HCT116 (cell line): Measurements from ENCODE around the gene CDH3. TPM values are rescaled to one million over a fixed set of nuclear protein-coding genes. Genes with fewer than 3 reads are reported as not detected.

Experiments
- ATAC-seq: fragments of 200-7000 bp; cut with Tn5 transposase; 2 replicates; pipeline ENCODE4 v1.9.1; 2020; ENCODE audit warnings: mild to moderate bottlenecking, moderate library complexity
- BruUV-seq: library from RNA; stranded (reverse); fragments of 400-500 nt; replicated peaks from 2 replicates; lab custom pipeline; 2021; lab: Mats Ljungman, UMichigan
- CTCF ChIA-PET: fragments of 300-600 bp; sonication (Branson Sonifier 250); formaldehyde crosslinking; loops from one replicate; lab custom pipeline; 2021; ENCODE audit warnings: antibody characterized with exemption; lab: Charles Lee
- POLR2A ChIA-PET: fragments of 300-600, 350-600 bp; sonication (Branson Sonifier 250); formaldehyde crosslinking; loops from one replicate; lab custom pipeline; 2021; ENCODE audit warnings: antibody characterized with exemption; lab: Charles Lee
- RAD21 ChIA-PET, 2 experiments: fragments of 300-600 bp; sonication (Branson Sonifier 250); formaldehyde crosslinking; loops; one replicate each; lab custom pipeline; 2023; ENCODE audit warnings: low total read pairs in 2 of 2; ENCODE audit not compliant: uncharacterized antibody in 2 of 2, unreplicated experiment in 2 of 2, low non-redundant PET in 1 of 2; lab: Charles Lee
- DNase-seq: peaks from one replicate; pipeline ENCODE4 v3.0.0-alpha.2; 2010; ENCODE audit warnings: low read depth, low spot score
- H2AFZ ChIP-seq: fragments of 200-600 bp; shearing (Covaris generic), sonication (generic); 2 replicates; pipeline ENCODE4 v1.6.1; 2017; ENCODE audit warnings: low read depth, mixed run types, mixed read lengths, antibody characterized with exemption, low read length; ENCODE audit not compliant: poor library complexity, severe bottlenecking
- H3K27ac ChIP-seq: 2 replicates; pipeline ENCODE4 v1.5.1; 2012; ENCODE audit warnings: low read depth, low read length
- H3K27me3 ChIP-seq: fragments of 200-600 bp; sonication (generic); 2 replicates; pipeline ENCODE4 v1.6.1; 2016; ENCODE audit warnings: mixed run types, low read length, mixed read lengths; ENCODE audit not compliant: insufficient read depth
- H3K36me3 ChIP-seq, 2 experiments: fragments of 200-500 bp in 1 of 2; fragments of 200-600 bp in 1 of 2; sonication (Bioruptor generic) in 1 of 2; sonication (generic) in 1 of 2; 2 replicates each; pipeline versions ENCODE4 v1.5.1 to v1.6.1; 2014 to 2016; ENCODE audit warnings: low read length in 2 of 2, inconsistent platforms in 1 of 2, mixed read lengths in 1 of 2, mixed run types in 1 of 2; ENCODE audit not compliant: insufficient read depth in 2 of 2, control insufficient read depth in 1 of 2
- H3K4me1 ChIP-seq, 2 experiments: fragments of 200-600 bp in 1 of 2; sonication (generic) in 1 of 2; 2 replicates each; pipeline versions ENCODE4 v1.5.1 to v1.6.1; 2012 to 2017; ENCODE audit warnings: low read length in 2 of 2, inconsistent platforms in 1 of 2, mild to moderate bottlenecking in 1 of 2, mixed read lengths in 1 of 2, mixed run types in 1 of 2, moderate library complexity in 1 of 2; ENCODE audit not compliant: insufficient read depth in 2 of 2, control insufficient read depth in 1 of 2
- H3K4me2 ChIP-seq: fragments of 200-600 bp; sonication (generic); 2 replicates; pipeline ENCODE4 v1.6.1; 2017; ENCODE audit warnings: mixed run types, low read length, mixed read lengths
- H3K4me3 ChIP-seq, 2 experiments: fragments of 200-600 bp in 1 of 2; sonication (generic) in 1 of 2; replicated peaks in 1 of 2; 2 replicates each; pipeline ENCODE4 v1.5.1; 2011 to 2016; ENCODE audit warnings: low read length in 2 of 2, control low read depth in 1 of 2, low read depth in 1 of 2, mild to moderate bottlenecking in 1 of 2, mixed read lengths in 1 of 2, mixed run types in 1 of 2
- H3K79me2 ChIP-seq: fragments of 200-600 bp; sonication (generic); 2 replicates; pipeline ENCODE4 v1.6.1; 2017; ENCODE audit warnings: mild to moderate bottlenecking, mixed run types, low read length, moderate library complexity, mixed read lengths; ENCODE audit not compliant: insufficient read depth
- H3K9ac ChIP-seq: fragments of 200-600 bp; sonication (generic); 2 replicates; pipeline ENCODE4 v1.6.1; 2016; ENCODE audit warnings: low read length, mixed read lengths
- H3K9me2 ChIP-seq: fragments of 200-600 bp; sonication (generic), shearing (Covaris generic); 2 replicates; pipeline ENCODE4 v1.6.1; 2017; ENCODE audit warnings: mixed run types, mild to moderate bottlenecking, moderate library complexity; ENCODE audit not compliant: insufficient read depth
- H3K9me3 ChIP-seq, 2 experiments: fragments of 200-500 bp in 1 of 2; fragments of 200-600 bp in 1 of 2; sonication (Bioruptor generic) in 1 of 2; sonication (generic) in 1 of 2; 2 replicates each; pipeline ENCODE4 v1.6.1; 2014 to 2017; ENCODE audit warnings: low read length in 2 of 2, mixed read lengths in 2 of 2, inconsistent platforms in 1 of 2, low read depth in 1 of 2, mild to moderate bottlenecking in 1 of 2, mixed run types in 1 of 2, moderate library complexity in 1 of 2; ENCODE audit not compliant: control insufficient read depth in 1 of 2, insufficient read depth in 1 of 2
- H4K20me1 ChIP-seq: fragments of 200-600 bp; sonication (generic), shearing (Covaris generic); 2 replicates; pipeline ENCODE4 v1.6.1; 2017; ENCODE audit warnings: mixed run types, mild to moderate bottlenecking, moderate library complexity; ENCODE audit not compliant: insufficient read depth
- ELF1 ChIP-seq: IDR thresholded peaks from 2 replicates; pipeline ENCODE4 v1.6.1; 2012; ENCODE audit warnings: low read depth, borderline replicate concordance
- EZH2 ChIP-seq: fragments of 200-600 bp; sonication (generic); IDR thresholded peaks from 2 replicates; pipeline ENCODE4 v1.6.1; 2017; ENCODE audit warnings: antibody characterized with exemption, mixed run types
- POLR2A ChIP-seq: IDR thresholded peaks from 2 replicates; pipeline ENCODE4 v1.7.0; 2011; ENCODE audit warnings: borderline replicate concordance; ENCODE audit not compliant: insufficient read depth, insufficient read length; ENCODE audit errors: extremely low read depth
- RAD21 ChIP-seq: IDR thresholded peaks from 2 replicates; pipeline ENCODE4 v1.6.1; 2012; ENCODE audit warnings: low read depth, mild to moderate bottlenecking
- SIN3A ChIP-seq: IDR thresholded peaks from 2 replicates; pipeline ENCODE4 v1.6.1; 2012; ENCODE audit warnings: low read depth
- YY1 ChIP-seq: IDR thresholded peaks from 2 replicates; pipeline ENCODE4 v1.6.1; 2011; ENCODE audit warnings: low read length, low read depth, moderate library complexity, mild to moderate bottlenecking; ENCODE audit not compliant: insufficient replicate concordance; ENCODE audit errors: extremely low read depth
- intact Hi-C: fragments of 100-400 bp; cut with micrococcal nuclease; formaldehyde crosslinking; loops from 2 replicates; pipeline ENCODE4 v1.10.0; 2022
- total RNA-seq: library from RNA; stranded (reverse); gene quantifications from one replicate; pipeline ENCODE4 v1.2.1, GENCODE V29; 2021; ENCODE audit not compliant: unreplicated experiment

Gene CDH3
- total RNA-seq, 1 experiment from 2014 or later: 94.7 TPM

- no peak for DNase-seq
Measured at GRCh38 chr16:68710211-68710610, 65.1 kb downstream of the CDH3 start.

GRCh38 chr16:68711421-68712139, 66.5 kb downstream of the CDH3 start:
- ATAC-seq (no peak), DNase-seq (no peak)
- no peak overlapping the region for H3K27ac ChIP-seq
- no peak overlapping the region for H3K4me2 ChIP-seq
- intact Hi-C loops: no loop called here
- peaks cover 20 to 39% of the 10 kb centered on the region in 2 experiments for H3K4me1 ChIP-seq
- H3K9me2 ChIP-seq: no peaks in the 10 kb centered on the region
- H4K20me1 ChIP-seq: no peaks in the 10 kb centered on the region
- ChIA-PET POLR2A (no interaction called here), RAD21 (interaction anchor here in 1 of 2 experiments (0.6 kb wide), 1 partner anchor 57 kb away, joined by 4 read pairs; no protein-coding TSS in a partner anchor), CTCF (no interaction called here)
- no peaks in the 10 kb centered on the region for H3K9me3 ChIP-seq
- no peak overlapping the region for H2AFZ ChIP-seq
- H3K9ac ChIP-seq: no peak overlapping the region
- H3K27me3 ChIP-seq: no peaks in the 10 kb centered on the region
- no peak overlapping the region for H3K4me3 ChIP-seq
- H3K36me3 ChIP-seq: no peaks in the 10 kb centered on the region
- TF ChIP-seq EZH2 (no peak), ELF1 (no peak)
- TF ChIP-seq, all 23 proteins: peak for 0
- H3K79me2 ChIP-seq: no peaks in the 10 kb centered on the region
- no TSS peak for BruUV-seq

More at GRCh38 chr16:68710211-68710610, 65.1 kb downstream of the CDH3 start:
- H3K4me2 ChIP-seq: no peak overlapping the region
- ATAC-seq: no peak
- TF ChIP-seq ELF1: no peak
- no peak for TF ChIP-seq RAD21
- no peak for TF ChIP-seq POLR2A
- TF ChIP-seq SIN3A: no peak
- no peak for TF ChIP-seq YY1
- ChIA-PET POLR2A (no interaction called here), RAD21 (no interaction called here), CTCF (no interaction called here)
- no peak overlapping the region for H3K9ac ChIP-seq
- H3K27me3 ChIP-seq: no peaks in the 10 kb centered on the region
- no peaks in the 10 kb centered on the region for H3K79me2 ChIP-seq
- BruUV-seq: no TSS peak
- H3K36me3 ChIP-seq: no peaks in the 10 kb centered on the region
- peaks cover 23 to 39% of the 10 kb centered on the region in 2 experiments for H3K4me1 ChIP-seq
- H3K4me3 ChIP-seq: no peak overlapping the region
- no peaks in the 10 kb centered on the region for H3K9me2 ChIP-seq
- no peak overlapping the region for H3K27ac ChIP-seq
- intact Hi-C loops: no loop called here
- no peaks in the 10 kb centered on the region for H4K20me1 ChIP-seq
- no peak overlapping the region for H2AFZ ChIP-seq
- H3K9me3 ChIP-seq: no peaks in the 10 kb centered on the region
